IPS DF 4.7 (cell line): ENCODE results near the gene PHACTR1.
"Not testable (repeated sequence)": the region's sequence is repeated elsewhere in the genome, so short reads cannot be mapped to it uniquely, and the experiment has no call there.

Experiments
- DNase-seq: peaks from one replicate; pipeline ENCODE4 v3.0.0-alpha.2; 2013; ENCODE audit warnings: low spot score; ENCODE audit errors: extremely low read depth

PHACTR1 gene

DNA sequence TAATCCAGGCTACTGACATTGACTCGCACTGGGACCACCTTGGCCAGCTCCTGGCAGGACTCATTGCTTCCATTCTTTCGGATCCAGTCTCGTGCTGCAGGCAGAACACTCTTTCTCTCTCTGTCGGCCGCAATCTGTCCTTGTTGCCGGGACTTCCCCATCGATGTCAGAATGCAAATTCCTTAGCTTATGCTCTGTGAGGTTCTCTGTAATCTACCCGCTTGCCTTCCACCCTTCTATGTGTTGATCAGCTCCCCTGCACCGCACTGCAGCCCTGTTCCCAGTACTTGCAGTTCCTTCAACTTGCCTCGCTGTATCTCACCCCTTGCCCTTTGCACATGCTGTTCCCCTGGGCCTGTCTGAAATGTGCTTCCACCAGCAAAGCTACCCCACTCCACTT lies 182.0 kb downstream of the PHACTR1 start:
- no peak for DNase-seq

DNA sequence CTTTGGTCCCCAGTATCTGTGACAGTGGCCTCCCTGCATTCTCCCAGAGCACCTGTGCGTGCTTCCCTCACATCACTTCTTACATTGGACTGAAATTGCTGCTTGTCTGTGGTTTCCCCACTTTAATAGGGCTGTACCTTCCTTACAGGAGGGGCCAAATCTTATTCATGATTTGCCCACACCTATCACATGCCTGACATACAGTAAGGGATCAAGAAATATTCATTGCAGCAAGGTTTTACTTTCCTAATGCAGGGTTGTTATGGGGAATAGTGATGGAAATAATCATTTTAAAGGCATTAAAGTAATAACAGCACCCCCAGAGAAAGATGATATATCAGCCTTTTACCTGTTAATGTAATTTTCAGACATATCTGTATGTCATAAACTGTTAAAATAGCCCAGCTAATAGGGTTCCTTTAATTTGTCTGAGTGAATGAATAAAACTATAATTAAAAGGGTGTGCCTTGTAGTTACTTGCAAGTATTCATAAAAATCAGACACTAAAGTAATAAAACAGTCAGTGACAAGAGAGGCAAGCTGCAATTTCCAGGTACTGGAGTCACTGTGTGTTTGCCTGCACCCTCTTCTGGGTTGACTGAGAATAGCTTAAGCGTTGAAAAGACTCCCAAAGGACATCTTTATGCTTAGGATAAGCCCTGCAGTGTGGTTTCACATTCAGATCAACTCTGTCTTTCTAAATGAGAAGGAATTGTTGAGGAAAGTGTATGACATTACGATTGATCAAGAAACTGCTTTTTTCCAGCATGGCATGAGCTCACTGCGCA lies 182.7 kb downstream of the PHACTR1 start:
- no peak for DNase-seq

- DNase-seq = no peak
Observed at GRCh38 chr6:12903246-12903645, 186.7 kb downstream of the PHACTR1 start.

GRCh38 chr6:12909833-12910232 lies 193.3 kb downstream of the PHACTR1 start:
- no peak for DNase-seq

GRCh38 chr6:12911427-12911826 lies 194.9 kb downstream of the PHACTR1 start:
- no peak for DNase-seq

DNA sequence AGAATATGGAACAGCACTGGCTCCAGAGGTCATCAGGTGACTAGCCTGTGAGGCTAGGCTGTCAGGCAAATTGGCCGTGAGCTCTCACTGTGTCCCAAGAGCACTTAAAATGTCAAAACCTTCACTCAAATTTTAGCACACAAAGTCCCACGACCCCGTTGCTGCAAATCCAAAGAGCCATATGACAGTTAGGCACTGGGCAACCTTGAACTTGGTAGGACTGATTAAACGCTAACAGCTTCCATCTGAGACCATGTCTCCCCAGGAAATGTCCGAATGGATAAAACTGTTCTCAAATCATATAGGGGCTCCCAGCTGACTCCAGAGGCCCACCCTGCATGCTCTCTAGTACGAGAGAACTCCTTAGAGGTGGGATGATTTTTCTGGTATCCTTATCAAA lies 196.6 kb downstream of the PHACTR1 start:
- no peak for DNase-seq

- DNase-seq = no peak
Observed at GRCh38 chr6:12916006-12916405, 199.4 kb downstream of the PHACTR1 start.

DNA sequence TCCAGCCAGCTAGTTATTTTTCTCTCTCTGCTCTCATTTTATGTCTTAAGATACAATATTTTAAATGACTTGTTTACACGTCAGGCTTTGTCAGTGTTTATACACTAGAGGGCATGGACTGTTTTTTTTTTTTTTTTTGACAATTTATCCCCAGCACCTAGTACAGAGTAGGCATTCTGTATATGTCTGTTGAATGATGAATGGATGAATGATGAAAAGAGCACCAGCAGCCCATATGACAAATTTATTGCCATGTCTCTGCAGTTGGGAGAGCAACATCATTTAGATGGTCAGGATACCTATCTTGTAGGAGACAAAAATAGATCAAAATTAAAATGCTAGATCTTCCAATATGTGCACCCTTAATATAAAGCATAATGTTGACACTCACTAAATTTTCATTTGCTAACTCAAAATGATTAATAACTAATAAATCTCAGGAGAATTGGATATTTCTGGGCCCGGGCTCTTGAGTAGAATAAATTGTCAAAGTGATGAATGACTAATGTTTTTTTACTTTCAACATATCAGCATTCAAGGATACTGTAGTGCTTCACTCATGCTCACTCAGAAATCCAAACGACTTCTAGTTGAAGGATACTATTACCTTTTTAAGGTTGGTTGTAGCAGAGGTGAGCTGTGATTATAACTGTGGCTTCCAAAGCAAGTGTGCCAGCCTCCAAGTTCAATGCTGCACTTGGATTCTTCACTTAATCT lies 200.0 kb downstream of the PHACTR1 start:
- no peak for DNase-seq

DNA sequence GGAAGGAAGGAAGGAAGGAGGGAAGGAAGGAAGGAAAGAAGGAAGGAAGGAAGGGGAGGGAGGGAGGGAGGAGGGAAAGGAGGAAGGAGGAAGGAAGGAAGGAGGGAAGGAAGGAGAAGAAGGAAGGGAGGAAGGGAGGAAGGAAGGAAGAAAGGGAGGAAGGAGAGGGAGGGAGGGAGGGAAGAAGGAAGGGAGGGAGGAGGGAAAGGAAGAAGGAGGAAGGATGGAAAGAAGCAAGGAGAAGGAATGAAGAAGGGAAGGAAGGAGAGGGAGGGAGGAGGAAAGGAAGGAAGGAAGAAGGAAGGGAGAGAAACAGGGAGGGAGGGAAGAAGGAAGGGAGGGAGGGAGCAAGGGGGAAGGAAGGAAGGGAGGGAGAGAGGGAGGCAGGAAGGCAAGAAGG lies 204.9 kb downstream of the PHACTR1 start:
- no peak for DNase-seq

DNA sequence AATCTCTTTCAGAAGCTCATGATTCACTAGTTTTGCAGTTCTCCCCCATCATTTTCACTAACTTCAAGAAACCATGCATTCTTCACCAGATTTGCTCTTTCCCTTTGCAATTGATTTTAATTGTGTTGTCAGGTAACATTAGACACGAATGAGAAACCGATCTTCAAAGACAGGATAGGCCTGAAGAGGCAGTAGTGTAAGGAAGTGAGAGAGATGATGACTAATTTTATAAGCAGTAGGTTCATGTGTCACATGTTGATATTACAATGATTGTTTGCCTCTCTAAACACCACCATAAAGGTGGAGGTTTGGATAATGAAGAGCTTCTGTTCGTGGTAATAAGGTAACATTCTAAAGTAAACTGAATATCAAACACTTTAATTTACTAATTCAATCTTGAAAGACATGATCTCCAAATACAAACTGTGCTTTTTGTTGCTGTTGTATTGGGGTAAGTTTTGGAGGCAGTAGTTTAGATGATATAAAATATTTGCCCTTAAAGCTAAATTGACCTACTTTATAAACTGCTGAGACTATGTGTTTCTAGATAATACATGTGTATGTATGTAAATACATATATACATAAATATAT lies 207.2 kb downstream of the PHACTR1 start:
- no peak for DNase-seq

- no peak for DNase-seq
Observed at GRCh38 chr6:12924911-12925310, 208.3 kb downstream of the PHACTR1 start.

GRCh38 chr6:12927746-12928145 lies 211.2 kb downstream of the PHACTR1 start:
- DNase-seq = no peak

GRCh38 chr6:12929678-12930077 lies 213.1 kb downstream of the PHACTR1 start:
- DNase-seq = no peak

GRCh38 chr6:12931639-12932038 lies 215.1 kb downstream of the PHACTR1 start:
- DNase-seq = no peak

DNA sequence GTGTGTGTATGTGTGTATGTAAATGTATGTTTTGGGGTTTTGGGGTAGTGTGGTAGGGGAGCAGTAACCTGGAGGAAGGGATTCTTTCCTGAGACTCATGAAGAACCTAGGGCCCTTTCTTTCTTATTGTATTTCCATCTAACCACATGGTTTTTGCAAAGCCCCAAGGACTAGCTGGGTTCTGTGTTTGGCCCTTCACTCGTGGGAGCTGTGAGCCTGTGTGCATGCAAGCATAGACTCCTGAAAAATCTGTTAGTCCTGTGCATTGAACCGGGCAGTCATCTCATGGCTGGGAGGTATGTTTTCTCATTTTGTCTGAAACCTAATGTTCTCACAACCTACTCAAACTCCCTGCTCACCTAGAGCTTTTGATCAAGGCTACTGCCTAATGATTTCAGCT lies 219.1 kb downstream of the PHACTR1 start:
- no peak for DNase-seq

- DNase-seq = no peak
Observed at GRCh38 chr6:12937971-12938370, 221.4 kb downstream of the PHACTR1 start.

- no peak for DNase-seq
Observed at GRCh38 chr6:12939314-12939713, 222.7 kb downstream of the PHACTR1 start.

GRCh38 chr6:12941422-12941821 lies 224.9 kb downstream of the PHACTR1 start:
- DNase-seq = no peak

GRCh38 chr6:12943549-12943948 lies 227.0 kb downstream of the PHACTR1 start:
- no peak for DNase-seq

- DNase-seq = no peak
Observed at GRCh38 chr6:12944001-12944400, 227.4 kb downstream of the PHACTR1 start.

- DNase-seq = not testable (repeated sequence)
Observed at GRCh38 chr6:12944528-12944927, 228.0 kb downstream of the PHACTR1 start.

DNA sequence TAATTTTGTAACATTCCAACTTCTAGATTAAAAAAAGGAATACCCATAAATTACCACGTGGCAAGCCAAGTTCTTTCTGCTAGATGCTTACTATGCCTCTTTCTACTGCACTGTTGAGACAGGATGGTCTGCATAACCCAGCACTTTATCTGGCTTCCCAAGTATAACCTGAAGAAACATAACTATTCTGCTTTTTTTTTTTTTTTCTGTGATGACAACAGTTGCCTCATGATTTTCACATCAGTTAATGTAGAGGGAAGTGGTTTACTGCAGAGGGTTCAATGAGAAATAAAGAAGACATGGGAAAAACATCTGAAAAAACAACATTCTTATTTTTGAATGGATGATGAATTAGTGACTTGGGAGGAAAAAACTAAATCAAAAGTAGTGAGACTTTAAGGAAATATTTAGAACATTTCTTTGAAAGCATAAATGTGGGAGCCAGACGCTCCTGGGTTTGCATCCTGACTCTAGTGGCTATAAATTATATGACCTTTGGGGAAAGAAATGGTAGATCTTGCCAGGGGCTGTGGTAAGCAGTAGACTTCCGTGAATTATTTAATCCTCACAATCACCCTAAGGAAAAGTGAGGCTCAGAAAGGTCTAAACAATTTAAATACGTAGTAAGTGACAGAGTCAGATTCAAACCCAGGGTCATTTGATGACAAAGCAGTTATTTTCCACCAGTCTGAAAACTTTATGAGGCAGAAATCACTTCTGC lies 230.7 kb downstream of the PHACTR1 start:
- no peak for DNase-seq
